ENCODE results near the gene TM7SF2.

The TM7SF2 gene

DNA sequence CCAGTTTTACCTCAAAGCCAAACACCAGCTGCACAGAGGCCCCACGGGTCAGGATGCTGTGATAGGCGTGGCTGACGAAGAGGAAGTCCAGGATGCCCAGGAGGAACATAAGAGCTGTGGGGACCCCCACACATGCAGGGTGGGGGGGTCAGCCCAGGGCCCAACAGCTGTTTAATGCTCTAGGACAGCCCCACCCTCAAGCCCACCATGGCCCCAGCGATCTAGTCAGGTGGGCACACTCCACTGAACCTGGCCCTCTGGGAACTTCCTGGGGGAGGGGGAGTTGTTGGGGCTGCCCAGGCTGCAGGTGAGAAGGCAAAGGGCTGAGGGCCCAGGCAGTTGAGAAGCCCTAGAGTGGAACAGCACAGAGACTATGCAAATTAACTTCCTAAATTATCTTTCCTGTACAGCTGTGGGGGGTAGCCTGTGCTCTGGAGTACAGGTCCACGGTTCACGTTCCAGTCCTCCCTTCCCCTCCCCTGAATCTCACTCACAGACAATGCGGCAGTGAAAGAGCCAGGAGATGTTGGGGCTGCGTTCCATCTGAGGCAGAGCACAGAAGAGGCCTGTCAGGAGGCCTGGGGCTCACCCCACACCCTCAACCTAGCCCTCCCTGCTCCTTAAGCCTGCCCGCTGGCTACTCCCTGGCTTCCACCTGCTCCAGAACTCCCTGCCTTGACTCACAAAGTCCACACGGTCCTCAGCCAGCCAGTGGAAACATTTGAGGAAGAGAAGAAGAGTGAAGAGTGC, 20.7 kb downstream of the TM7SF2 start:
- DNase-seq (ENCODE audit: extremely low read depth, low read depth), result no peak
- TF ChIP-seq, protein P1, sequence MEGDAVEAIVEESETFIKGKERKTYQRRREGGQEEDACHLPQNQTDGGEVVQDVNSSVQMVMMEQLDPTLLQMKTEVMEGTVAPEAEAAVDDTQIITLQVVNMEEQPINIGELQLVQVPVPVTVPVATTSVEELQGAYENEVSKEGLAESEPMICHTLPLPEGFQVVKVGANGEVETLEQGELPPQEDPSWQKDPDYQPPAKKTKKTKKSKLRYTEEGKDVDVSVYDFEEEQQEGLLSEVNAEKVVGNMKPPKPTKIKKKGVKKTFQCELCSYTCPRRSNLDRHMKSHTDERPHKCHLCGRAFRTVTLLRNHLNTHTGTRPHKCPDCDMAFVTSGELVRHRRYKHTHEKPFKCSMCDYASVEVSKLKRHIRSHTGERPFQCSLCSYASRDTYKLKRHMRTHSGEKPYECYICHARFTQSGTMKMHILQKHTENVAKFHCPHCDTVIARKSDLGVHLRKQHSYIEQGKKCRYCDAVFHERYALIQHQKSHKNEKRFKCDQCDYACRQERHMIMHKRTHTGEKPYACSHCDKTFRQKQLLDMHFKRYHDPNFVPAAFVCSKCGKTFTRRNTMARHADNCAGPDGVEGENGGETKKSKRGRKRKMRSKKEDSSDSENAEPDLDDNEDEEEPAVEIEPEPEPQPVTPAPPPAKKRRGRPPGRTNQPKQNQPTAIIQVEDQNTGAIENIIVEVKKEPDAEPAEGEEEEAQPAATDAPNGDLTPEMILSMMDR (IDR thresholded peaks at IDR 0.05; ENCODE audit: low read depth, low read length), result no peak

DNA sequence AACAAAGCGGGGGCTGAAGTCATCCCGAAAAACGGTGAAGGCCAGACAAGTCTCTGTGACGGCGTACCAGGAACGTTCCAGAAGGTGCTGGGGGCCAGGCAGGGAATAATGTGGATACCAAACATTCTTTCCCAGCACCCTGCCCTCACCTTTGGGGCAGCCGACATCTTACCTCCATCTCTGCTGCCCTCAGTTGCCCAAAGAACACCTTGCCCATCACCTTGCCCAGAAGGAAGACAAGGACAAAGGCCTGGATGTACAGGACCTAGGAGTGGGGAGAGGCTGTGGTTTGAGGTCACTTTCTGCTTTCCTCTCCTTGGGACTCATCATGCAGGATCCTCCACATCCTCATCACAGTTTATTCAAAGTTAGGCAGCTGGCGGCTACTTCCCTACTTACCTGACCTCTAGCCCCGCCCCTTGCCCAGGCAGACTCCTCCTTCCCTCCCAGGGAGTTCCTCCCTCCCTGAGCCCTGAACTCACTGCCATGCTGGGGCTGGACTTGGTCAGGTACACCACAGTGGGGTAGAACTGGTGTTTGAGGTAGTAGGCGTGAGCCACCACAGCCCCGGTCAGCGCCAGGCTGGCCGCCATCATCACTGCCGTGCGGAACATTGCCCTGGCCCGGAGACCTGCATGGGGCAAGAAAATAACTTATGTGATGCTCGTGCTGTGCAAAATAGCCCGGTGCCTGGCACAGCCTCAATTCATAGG, 21.5 kb downstream of the TM7SF2 start:
- TF ChIP-seq, protein P1 (IDR thresholded peaks at IDR 0.05; ENCODE audit: low read depth, low read length), result no peak
- DNase-seq (ENCODE audit: extremely low read depth, low read depth), result no peak

DNA sequence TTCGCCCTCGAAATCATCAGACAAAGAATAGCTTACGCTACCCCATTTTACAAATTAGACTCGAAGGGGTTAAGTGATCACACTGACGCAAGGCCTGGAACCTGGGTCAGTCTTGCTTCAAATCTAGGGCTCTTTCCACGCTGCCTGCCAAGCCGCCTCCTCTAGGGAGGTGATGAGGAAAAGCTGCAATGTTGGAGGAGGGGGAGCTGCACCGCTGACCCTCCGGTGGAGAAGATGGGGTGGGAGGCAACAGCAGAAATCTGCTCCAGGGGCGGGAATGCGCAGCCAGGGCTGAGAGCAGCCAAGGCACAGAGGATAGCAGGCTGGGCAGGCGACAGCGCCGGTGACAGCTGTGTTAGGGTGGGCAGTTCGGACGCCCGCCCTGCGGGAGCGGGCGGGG, 22.1 kb downstream of the TM7SF2 start:
- TF ChIP-seq, protein P1 (IDR thresholded peaks at IDR 0.05; ENCODE audit: low read depth, low read length), result no peak

DNA sequence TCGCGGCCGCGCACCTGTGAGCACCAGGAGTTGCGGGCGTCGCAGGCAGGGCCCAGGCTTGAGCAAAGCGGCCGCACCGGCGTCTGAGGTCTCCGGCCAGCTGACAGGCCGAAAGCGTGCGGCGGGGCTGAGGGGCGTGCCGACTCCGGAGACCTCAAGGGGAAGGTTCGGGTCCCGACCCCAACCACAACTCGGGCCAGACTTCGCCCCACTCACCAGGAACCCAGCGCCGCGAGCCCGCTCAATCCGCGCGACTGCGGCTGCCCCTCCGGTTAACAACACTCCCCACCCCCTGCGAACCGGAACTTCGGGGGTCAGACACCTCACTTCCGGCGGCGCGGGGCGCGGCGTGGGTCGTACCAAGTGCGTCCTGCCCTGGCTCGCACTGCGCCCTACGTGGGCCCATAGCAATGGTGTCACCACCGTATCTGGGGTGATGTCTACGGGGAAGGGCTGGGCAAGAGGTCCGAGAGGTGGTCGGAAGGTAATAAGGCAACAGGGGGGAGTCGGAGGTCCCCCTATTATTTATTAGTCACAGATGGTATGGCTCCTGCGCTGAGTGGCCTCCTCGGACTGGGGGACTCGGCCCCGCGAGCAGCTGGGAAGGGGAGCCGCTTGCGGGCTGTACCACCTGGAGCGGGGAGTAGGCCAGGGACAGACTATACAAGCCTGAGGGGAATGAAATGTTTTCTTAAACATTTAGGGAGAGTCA, 22.7 kb downstream of the TM7SF2 start, which contains the start of gene SYVN1:
SYVN1 (minus strand) TSS at position 280 of the 712 bp plus-strand sequence. CDS start 918 bp downstream, outside the sequence.
- DNase-seq (ENCODE audit: extremely low read depth, low read depth), result peak; percentile 65
- TF ChIP-seq, protein P1 (IDR thresholded peaks at IDR 0.05; ENCODE audit: low read depth, low read length), result no peak

More for the DNA sequence above, 22.1 kb downstream of the TM7SF2 start:
- DNase-seq (ENCODE audit: extremely low read depth, low read depth), result no peak

DNA sequence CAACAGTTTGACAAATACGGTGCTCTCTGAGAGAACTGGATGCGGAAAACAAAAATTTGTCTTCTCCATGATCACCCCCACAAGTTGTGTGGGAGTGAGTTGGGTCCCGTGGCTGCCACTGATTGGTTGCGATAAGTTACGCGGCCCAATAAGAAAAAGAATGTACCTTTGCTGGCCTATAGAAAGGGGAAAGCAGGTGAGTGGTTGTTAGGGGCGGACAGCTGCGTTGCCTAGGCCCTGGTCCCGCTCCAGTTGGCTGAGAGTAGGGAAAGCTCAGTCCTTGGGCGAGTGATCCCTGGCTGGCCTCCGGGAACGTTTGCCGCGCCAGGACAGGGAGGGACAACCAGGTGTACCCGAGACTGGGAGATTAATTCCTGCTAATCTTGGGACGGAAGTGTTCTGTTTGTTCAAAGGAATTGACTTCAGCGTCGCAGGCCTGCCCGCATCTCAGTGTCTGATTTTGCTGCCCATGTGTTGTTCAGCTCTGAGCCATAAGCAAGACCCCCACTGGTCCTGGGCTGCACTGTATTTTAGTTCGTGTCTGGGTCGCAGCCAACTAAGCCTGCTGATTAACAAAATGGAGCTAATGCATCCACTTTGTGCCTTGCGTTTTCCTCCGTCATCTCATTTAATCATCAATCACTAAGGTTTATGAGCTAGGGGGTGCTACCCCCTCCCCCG, 23.4 kb downstream of the TM7SF2 start:
- TF ChIP-seq, protein P1 (IDR thresholded peaks at IDR 0.05; ENCODE audit: low read depth, low read length), result no peak

DNA sequence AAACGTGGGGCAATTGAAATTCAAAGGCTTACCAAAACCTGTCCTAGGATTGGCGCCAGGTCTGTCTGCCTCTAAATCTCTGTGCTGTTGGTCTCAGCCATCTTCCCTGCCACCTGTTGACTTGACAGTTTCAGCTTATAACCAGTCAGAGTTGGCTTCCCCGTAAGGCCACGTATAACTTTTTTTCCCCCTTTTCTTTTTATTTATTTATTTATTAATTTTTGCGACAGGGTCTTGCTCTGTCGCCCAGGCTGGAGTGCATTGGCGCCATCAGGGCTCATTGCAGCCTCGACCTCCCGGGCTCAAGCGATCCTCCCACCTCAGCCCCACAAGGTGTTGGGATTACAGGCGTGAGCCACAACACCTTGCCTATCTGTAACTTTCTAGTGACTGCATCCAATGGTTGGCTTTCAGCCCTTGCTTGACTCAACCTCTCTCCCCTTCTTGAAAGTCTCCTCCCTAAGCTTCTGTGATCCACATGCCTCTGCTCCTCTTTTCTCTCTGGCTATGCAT, 24.0 kb downstream of the TM7SF2 start:
- TF ChIP-seq, protein P1 (IDR thresholded peaks at IDR 0.05; ENCODE audit: low read depth, low read length), result no peak
- DNase-seq (ENCODE audit: extremely low read depth, low read depth), result no peak

More for the DNA sequence above, 23.4 kb downstream of the TM7SF2 start:
- DNase-seq (ENCODE audit: extremely low read depth, low read depth), result peak; percentile 85

Measured in AG09319 (cell line).